Right ventricle myocardium inferior (tissue), 1 donor: ENCODE data around the gene CAMTA1. TPM values are rescaled to one million over a fixed set of nuclear protein-coding genes. Genes with fewer than 3 reads are reported as not detected.
A peak's percentile ranks its signal among the peaks of the same experiment; 100 is the strongest.
"Not testable (repeated sequence)": the region's sequence is repeated elsewhere in the genome, so short reads cannot be mapped to it uniquely, and the experiment has no call there.

Experiments used
- ATAC-seq: fragments of 200-7000 bp; cut with Tn5 transposase; one replicate; pipeline ENCODE4 v1.9.1; 2020; ENCODE audit warnings: mild to moderate bottlenecking, moderate library complexity
- DNase-seq: peaks from one replicate; pipeline ENCODE4 v3.0.0; 2021; ENCODE audit errors: missing footprints
- intact Hi-C: fragments of 100-400 bp; cut with DNase I; formaldehyde crosslinking; loops from one replicate; pipeline ENCODE4 v1.11.0; 2022
- total RNA-seq: library from RNA; stranded (reverse); fragmentation: NEBNext Ultra II Directional; extraction: Animal tissue kit (Norgen Biotek cat#: 25700); gene quantifications from one replicate; pipeline ENCODE4 v1.2.1, GENCODE V29; 2021
- donor health status: DM: no; HTN: yes; CAD: no; lungs with severe emphysema.

CAMTA1 gene
- total RNA-seq, 1 donor from 2014 or later: 159 TPM

DNA sequence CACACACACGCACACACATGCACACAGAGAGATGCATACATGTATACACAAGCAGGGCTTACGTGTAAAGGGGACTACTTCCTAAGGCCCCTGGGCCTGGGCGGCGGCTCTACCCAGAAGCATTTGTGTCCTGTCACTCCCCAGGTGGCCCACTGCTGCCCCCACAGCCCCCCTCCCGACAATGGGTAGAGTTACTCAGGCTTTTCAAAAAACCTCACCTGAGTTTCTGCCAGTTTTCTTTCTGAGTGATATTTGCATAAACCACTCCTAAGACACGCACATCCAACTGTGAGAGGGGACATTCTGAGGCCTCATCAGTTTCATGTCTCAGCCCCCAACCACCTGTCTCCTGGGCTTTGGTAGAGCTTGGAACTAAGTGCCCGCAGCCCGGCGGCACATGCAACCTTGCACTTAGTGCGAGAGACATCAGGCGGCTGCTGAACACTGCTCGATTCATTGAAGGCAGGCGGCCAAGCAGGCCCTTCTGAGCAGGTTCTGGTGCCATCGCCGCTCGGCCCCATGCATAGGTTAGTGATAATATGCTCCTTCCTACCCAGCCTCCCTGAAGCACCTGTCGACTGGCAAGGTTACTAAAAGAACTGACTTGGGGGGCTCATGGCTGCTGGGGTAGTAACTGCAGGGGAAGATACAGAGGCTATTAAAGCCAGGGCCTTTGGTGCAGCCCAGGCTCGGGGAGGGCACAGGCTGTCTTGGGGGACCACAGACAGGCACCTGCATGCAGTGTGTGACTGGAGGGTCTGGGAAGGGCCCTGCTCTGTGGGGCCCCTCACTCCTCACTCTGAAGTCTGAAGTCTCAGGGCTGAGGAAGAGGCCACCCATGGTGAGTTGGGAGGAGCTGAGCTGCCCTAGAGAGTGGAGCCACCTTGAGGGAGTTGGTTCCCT, 621.6 kb downstream of the CAMTA1 start:
- ATAC-seq (no peak), DNase-seq (peak; percentile 67)
- intact Hi-C loops: no loop called here

DNA sequence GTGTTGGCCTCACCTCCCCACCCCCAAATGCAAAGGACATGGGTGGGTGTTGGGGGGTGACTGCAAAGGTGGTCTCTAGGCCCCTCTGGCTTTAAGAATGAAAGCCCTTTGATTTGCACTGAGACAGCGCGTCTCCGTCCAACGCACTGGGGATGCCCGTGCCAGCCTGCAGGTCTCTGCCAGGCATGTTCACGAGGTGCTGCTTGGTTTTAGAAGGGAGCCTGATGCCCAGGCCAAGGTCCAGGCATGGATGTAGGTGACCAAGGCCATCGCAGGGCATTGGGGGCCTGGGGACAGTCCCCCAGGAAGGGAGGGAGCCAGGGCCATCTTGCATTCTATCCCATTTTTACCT, 622.3 kb downstream of the CAMTA1 start:
- DNase-seq: no peak
- intact Hi-C loops: no loop called here
- ATAC-seq: no peak

DNA sequence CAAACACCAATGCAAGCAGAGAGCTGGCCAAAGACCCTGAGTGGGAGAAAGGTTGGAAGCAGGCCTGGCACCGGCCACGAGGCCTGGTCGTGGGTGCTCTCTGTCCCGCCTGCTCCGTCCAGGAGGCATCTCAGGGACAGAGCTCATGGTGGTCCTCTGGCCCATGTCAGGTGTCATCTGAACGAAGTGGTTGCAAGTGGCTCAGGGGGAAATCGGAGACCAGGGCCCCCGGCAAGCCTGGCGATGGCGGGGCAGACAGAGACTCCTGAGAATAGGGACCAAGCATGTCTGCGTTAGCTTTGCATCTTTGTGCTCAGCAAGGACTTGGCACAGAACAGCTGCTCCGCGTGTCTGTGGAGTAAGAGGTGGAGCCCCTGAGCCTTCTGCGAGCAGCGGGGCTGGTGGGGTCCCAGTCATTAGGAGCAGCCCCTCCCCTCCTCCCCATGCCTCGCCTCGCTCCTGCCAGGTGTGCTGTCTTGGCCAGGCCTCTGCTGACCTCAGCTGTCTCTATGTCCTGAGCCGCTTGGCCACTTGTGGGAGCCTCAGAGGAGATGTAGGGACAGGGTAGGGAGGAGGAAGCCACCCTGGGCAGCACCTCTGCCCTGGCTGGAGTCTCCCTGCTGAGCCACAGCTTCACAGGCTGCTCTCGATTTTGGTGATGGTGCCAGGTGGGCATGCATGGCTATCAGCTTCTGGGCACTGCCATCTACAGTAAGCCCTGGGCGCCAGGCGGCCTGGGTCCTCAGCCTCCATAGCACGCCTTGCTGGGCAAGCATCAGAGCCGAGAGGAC, 622.9 kb downstream of the CAMTA1 start:
- ATAC-seq: no peak
- peak; percentile 57 for DNase-seq
- intact Hi-C loops: no loop called here

DNA sequence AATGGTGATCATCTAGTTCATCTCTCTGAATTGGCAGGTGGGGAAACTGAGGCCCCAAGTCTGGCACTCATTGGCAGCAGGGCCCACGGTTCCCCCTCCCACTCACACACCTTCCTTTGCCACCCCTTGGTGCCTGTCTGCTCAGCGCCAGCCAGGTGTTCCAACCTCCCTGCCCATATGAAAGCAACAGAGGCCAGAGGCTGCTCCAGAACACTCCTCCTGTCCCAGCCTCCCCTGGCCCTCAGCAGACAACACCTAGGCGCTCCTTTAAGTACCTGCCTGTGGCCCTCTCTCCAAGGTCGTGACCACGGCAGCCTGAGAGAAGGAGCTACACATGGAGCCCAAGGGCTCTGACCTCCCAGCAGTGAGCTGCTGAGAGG, 623.5 kb downstream of the CAMTA1 start:
- intact Hi-C loops: no loop called here
- DNase-seq: peak; percentile 51
- ATAC-seq: no peak

DNA sequence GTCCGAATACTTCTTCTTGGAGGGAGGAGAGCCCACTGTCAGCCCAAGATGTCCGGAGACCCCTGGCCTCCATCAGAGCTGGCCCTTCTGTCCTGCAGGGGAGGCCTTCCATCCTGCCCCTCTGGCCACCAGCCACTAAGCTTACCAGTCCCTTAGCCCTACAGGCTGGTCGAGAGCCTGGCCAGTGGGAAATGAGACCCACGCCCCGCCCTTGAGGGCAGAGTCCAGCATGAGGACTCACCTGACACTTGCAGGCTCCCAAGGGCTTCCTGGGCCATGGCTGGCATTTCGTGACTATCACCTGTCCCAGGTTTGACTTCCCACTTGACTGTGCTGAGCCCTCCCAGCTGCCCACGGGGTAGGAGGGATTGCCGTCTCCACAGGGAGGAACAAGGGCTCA, 624.0 kb downstream of the CAMTA1 start:
- ATAC-seq (no peak), DNase-seq (no peak)
- intact Hi-C loops: no loop called here

DNA sequence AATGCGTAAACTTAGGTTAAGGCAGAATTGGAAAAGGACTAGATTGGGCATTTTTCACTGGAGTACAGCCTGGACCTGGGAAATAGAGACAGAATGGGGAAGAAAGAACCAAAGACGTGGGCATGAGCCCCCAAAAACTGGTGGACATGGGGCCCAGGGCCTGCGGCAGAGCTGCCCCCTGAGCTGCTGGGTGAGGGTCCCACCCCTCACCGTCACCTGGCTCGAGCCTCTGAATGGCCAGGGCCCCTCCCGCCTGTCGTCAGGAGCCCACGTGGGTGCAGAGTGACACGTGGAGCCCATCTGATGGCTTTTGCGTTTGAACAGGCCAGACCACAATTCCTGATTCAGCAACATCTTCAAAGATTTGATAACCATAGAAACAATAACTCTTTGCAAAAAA, 624.9 kb downstream of the CAMTA1 start:
- ATAC-seq (no peak), DNase-seq (no peak)
- intact Hi-C loops: no loop called here

DNA sequence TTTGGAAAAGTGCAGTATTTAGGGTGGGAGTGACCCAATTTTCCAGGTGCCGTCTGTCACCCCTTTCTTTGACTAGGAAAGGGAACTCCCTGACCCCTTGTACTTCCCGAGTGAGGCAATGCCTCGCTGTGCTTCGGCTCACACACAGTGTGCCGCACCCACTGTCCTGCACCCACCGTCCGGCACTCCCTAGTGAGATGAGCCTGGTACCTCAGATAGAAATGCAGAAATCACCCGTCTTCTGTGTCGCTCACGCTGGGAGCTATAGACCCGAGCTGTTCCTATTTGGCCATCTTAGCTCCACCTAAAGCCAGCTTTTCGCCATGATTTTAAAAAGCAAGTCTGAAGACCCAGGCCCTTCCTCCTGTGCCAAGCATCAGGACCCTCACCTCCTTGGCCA, 632.4 kb downstream of the CAMTA1 start:
- intact Hi-C loops, ATAC-seq, DNase-seq: not testable (repeated sequence)

DNA sequence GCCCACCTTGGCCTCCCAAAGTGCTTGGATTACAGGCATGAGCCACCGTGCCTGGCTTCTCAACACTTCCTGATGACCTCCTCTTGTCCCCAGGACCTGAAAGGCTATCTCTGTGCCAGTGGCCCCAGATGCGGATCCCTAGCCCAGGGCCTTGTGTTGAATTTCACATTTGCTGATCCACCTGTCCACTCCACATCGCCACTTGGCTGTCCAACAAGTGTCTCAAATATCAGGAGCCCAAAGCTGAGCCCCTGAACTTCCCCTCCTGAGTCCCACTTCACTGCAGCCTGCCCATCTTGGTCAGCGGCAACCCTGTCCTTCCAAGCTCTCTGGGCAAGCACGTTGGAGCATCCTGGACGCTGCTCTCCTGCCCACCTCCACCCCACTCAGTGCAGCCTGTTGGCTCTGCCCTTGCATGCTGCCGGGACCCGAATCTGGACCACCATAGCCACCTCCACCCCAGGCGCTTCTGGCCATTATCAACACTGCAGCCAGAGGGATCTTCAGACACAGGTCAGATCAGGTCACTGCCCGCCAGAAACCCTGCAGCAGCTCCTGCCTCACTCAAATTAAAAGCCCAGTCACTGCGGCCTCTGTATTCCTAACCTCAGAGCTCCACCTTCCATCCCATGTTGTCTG, 633.3 kb downstream of the CAMTA1 start:
- no peak for DNase-seq
- intact Hi-C loops: no loop called here
- no peak for ATAC-seq

DNA sequence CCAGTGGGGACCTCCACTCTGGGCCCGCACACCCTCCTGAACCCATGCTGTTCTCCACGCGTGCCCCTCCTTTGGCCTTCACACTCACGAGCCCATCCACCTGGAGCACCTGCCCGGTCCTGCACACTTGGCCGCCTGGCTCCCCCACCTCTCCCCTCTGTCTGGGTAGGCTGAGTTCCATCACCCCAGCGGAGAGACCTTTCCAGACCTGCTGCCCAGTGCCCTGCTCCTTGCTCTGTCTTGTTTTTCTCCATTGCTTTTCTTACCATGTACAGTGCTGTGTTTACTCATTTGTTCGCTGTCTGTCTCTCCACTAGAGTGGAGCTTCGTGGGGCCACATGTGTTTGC, 634.8 kb downstream of the CAMTA1 start:
- DNase-seq (no peak), ATAC-seq (no peak)
- intact Hi-C loops: no loop called here

DNA sequence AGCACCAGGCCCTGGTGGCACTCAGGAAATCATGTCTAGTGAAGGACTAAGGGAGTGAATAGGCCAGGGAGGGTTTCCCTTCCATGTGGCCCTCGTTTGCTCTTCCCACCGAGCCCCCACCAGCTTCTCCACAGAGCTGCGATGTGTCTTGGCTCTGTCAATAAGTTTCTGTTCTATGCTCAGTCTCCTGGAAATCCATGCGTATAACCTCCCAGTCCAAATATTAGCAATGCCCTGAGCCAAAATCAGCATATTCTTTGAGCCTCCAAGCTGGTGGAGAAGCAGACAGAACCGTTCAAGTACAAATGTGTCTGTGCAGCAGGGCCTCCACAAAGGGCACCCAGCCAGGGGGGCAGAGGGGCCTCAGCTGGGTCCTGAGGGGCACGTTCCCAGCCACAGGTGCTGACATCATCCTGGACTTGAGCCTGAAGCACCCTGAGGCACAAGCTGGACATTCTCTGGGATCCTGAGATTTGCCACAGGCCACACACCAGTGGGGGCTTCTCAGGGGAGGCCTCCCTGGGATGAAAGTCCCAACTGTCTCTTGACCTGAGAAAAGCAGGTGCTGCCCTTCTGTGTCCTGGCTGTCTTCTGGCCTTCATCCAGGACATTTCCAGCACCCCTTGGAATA, 635.3 kb downstream of the CAMTA1 start:
- DNase-seq: no peak
- intact Hi-C loops: no loop called here
- no peak for ATAC-seq

DNA sequence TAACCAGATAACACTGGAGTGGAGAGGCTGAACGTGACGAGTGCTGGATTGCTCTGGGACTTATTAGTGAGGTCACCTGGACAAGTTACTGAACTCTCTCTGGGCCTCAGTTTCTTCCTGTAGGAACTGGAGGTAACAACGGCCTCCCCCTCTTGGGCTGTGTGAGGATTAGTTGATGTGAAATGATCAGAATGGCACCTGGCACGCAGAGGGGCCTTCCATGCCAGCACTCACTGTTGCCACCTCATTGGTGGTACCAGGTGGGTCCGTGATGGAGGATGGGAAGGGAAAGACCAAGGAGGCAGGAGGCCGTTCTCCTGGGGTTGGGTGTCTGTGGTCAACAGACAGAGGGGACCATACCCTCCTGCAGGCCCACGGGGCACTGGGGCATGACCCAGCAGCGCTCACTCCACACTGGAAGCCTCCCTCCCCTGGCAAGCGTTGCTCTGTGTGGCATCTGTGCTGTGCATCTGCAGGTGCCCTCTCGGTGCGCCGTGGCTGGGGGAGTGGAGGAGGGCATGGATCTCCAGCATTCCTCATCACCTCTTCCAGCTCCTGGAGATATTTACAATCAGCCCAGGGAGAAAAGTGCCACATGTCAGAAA, 636.3 kb downstream of the CAMTA1 start:
- no peak for ATAC-seq
- intact Hi-C loops: no loop called here
- DNase-seq: no peak

DNA sequence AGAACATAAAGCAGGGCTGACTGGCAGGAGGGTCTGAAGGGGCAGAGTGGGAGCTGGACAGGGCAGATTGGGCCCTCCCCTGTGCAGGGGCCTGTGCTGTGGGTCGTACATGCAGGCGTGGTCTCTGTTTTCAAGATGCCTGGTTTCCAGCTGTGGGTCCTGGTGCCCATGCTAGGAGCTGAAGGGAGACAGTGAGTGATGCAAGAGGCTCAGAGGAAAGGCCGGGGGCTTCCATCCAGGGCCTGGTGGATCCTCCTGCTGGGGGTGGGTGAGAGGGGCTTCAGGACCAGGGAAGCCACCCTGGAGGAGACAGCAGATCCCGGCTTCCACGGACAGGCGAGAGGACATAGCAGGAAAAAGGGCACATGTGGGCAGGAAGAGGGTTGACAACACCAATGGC, 636.8 kb downstream of the CAMTA1 start:
- DNase-seq (no peak), ATAC-seq (no peak)
- intact Hi-C loops: no loop called here

DNA sequence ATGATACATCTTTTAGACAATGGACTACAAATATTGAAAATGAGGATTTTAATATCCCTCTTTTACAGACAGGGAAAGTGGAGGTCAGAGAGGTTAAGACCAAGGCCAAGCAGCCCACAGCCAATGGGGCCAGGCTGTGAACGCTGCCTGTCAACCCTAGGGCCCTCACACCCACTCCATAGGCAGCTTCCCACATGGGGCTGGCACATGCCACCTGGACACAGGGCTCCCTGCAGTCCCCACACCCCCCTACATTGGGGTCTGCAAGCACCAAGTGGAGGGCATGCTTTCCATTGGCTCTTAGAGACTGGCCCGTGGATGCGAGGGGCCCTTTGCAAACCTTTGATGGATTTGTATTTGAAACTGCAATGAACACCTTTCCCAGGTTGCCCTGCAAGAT, 637.3 kb downstream of the CAMTA1 start:
- intact Hi-C loops: no loop called here
- DNase-seq (no peak), ATAC-seq (no peak)

DNA sequence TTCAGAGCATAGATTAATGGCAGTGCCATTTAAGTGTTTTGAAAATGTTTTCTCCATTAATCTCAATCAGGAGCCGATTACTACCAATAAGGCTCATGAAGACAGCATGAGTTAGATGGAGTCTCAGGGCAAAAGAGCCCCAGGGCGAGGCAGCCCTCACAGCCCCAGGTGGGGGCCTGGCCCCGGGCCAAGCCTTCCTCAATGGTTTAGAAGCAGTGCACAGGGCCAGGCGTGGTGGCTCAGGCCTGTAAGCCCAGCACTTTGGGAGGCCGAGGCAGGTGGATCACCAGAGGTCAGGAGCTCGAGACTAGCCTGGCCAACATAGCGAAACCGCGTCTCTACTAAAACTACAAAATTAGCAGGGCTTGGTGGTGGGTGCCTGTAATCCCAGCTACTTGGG, 637.7 kb downstream of the CAMTA1 start:
- ATAC-seq (no peak), DNase-seq (no peak)
- intact Hi-C loops: no loop called here

DNA sequence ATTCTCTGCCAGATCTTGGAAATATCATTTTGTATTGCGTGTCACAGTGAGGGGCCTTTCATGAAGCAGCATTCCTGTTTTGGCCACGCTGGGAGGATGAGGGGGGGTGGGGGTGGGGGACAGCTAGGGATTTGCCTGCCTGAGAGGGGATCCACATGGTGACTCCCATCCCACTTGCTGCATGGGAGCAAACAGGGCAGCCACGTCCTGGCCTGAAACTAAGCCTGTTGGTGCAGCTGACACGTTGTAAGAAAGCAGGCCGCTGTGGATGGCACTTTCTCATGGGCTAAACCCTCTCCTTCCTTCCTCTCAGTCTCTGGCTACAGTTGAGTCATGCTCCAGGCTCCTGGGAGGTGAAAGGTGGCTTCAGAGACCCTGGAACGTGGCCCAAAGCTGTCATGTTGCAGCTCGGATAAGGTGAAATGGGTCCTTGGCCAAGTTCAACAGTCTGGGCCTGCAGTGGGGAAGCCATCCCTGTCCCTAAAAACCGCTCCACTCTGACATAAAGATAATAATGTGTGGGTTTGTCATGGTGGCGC, 639.2 kb downstream of the CAMTA1 start:
- DNase-seq (no peak), ATAC-seq (no peak)
- intact Hi-C loops: no loop called here

DNA sequence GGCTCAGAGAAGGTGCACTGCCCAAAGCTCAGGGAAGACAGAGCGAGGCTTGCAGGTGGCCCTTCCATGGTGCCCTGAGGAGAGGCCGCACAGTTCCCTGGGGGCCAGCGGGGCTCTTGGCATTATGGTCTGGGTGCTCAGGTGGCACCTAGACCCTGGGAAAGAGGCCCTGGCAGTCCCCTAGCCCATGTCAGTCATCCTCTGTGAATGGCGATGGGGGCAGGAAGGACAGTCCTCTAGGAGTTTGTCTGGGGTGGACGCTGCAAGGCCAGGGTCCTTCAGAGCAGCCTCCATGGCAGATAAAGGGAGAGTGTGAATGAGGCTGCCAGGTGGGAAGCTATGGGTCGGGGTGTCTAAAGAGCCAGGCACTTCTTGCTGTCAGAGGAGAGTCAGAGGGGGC, 640.0 kb downstream of the CAMTA1 start:
- DNase-seq: no peak
- intact Hi-C loops: no loop called here

DNA sequence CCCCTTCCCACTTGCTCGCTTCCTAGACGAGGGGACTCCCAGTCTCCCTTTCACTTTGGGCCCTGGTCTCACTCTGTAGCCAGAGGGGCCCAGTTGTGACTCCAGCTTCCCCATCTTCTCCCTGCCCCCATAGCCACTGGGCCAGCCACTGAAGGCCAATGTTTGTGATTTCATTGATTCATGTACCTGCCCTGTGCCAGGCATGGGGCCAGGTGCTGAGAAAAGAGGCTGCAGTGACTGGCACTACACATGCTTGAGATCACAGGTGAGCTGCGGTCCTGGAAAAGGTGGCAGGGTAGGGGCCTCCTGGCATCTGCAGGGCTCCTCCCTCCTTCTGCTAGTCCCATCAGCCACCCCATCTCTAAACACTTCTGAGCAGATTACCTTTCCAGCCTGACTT, 640.5 kb downstream of the CAMTA1 start:
- DNase-seq: no peak
- intact Hi-C loops: no loop called here
- no peak for ATAC-seq

More for the DNA sequence above, 640.0 kb downstream of the CAMTA1 start:
- ATAC-seq: no peak

DNA sequence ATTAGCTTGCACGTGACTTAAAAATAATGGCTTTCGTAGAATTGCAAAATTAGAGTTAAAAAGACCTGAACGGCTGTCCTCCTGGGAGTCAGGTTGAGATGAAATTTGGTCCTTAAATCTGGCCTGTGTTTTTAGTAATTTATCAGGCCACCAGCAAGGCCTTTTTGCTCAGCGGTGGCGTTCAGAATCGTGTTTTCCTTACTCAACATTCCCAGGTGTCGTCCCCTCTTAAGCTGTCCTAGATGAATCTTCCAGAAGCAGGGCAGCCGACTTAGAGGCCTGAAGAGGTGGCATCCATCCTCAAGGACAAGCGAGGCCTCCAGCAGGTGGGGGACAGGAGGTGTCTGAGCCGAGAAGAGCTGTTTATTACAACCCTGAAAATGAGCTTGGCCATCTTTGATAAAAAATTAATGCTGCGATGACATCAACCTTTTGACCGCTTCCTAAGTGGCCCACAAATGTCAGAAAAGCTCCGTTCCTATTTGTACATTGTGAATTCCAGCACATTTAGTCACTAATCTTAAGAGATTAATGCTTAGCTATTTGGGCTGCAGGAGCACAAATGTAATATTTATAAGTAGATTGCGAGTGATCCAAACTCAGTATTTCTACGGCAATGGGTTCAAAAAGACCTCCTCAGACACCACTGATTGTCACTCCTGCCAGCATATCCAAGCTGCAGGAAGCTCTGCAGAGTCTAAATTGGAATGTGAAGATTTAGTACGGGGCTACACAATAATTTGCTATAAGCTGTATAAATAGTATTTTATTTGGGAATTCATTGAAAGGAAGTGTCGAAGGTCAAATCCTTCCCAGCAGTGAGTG, 641.7 kb downstream of the CAMTA1 start:
- DNase-seq: no peak

More for the DNA sequence above, 641.7 kb downstream of the CAMTA1 start:
- intact Hi-C loops: no loop called here
- no peak for ATAC-seq
